ENCODE measurements around the gene PARP12. TPM values are rescaled to one million over a fixed set of nuclear protein-coding genes. Genes with fewer than 3 reads are reported as not detected.

PARP12 gene
- total and polyA plus RNA-seq, 10 donors: 26.9 to 101 (median 67.2) TPM

DNA sequence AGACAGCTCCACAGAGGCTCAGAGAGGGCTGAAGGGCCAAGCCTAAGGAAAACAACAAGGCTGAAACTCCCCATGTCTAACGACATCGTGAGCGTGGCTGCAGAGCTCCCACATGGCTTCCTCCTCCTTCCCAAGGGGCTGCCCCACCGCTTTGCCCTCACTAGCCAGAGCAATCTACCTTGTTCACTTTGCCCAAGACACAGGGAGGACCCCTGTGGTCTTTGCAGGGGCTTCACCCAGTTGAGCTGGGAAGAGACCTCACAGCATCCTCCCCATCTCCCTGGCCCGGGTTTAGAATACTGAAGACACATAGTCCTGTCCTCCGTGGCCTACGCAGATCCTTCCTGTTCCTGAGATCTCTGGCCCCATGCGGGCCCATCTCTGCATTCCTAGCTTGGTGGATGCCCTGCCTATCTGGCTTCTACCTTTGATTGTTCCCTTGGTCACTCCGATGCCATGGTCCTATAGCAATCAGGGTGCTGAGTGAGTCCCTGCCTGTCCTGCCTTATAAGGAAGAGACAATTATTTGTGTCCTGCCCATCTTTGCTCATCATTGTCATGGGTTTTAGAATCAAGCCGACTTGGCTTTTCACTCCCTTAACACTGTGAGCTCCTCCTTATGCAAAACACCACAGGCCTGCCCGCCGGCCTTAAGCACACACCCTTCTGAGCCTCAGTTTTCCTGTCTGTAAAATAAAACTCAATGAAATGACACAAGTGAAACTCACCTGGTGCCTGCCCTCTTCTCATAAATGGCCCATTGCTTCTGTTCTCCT is 73.2 kb downstream of the PARP12 start:
- Histone ChIP-seq H3K36me3 (peaks cover 0 to 51% (median 0%) of the 10 kb centered on the region in 6 donors), H3K4me1 (no peaks in the 10 kb centered on the region), H3K27ac (no peak overlapping the region), H3K4me3 (no peak overlapping the region), H3K27me3 (replicated peaks in 1 of 7) (no peaks in the 10 kb centered on the region), H3K9me3 (no peaks in the 10 kb centered on the region)
- intact Hi-C loops (cut with DNase I; ENCODE audit: low total_unique reads): no loop called here
- no peak for DNase-seq
- TF ChIP-seq POLR2AphosphoS5 (IDR thresholded peaks at IDR 0.05) (no peak), POLR2A (IDR thresholded peaks at IDR 0.05) (no peak)
- TF ChIP-seq, protein P1, sequence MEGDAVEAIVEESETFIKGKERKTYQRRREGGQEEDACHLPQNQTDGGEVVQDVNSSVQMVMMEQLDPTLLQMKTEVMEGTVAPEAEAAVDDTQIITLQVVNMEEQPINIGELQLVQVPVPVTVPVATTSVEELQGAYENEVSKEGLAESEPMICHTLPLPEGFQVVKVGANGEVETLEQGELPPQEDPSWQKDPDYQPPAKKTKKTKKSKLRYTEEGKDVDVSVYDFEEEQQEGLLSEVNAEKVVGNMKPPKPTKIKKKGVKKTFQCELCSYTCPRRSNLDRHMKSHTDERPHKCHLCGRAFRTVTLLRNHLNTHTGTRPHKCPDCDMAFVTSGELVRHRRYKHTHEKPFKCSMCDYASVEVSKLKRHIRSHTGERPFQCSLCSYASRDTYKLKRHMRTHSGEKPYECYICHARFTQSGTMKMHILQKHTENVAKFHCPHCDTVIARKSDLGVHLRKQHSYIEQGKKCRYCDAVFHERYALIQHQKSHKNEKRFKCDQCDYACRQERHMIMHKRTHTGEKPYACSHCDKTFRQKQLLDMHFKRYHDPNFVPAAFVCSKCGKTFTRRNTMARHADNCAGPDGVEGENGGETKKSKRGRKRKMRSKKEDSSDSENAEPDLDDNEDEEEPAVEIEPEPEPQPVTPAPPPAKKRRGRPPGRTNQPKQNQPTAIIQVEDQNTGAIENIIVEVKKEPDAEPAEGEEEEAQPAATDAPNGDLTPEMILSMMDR (IDR thresholded peaks at IDR 0.05 in 8 of 11, conservative IDR thresholded peaks at IDR 0.05 in 3 of 11): no peak
- WGBS, 5 donors: 72 to 87% (median 80%) methylated on average over 9 to 12 of the region's 12 CpGs

DNA sequence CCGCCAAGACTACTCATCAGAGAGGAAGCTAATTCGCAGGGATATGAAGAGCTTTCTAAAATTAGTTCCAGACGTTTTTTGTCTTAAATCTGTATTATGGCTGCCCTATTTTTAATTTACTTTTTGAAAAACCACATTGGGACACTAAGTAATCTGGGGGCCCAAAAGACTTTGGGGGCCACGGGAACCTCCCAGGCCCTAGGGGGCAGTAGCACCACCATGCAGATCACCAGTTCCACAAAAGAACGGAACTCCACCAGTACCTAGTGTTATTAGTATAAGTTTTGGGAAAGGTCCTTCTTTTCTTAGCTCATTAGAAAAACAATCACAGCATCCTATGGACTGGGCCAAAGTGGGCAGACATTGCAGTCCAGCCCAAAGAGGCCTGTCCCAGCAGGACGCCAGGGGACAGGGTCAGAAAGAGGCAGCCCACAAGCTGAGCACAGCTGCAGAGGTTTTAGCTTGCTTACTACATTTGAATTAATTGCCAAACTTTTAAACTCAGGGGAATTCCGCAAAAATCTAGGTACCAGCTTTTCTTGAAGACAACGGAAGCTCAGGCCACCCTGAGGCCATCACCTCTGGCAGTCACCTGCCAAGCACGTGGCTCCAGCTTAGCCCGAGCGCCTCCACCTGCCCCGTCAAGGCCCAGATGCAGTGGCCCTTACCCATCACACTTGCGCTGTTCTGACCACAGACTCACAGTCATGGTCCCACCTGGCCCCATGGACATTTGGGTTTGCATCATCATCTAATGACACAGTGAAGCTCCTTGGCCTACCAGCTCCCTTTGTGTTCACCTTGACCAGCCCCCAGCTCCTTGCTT is 74.8 kb downstream of the PARP12 start:
- no peak overlapping the region for H3K4me3 ChIP-seq
- DNase-seq: no peak
- WGBS, 5 donors: 81 to 87% (median 84%) methylated on average over 10 to 13 of the region's 13 CpGs
- intact Hi-C loops (cut with DNase I; ENCODE audit: low total_unique reads): no loop called here
- peaks cover 0 to 62% (median 0%) of the 10 kb centered on the region in 6 donors for H3K36me3 ChIP-seq
- no peaks in the 10 kb centered on the region for H3K27me3 ChIP-seq (replicated peaks in 1 of 7)
- no peak overlapping the region for H3K27ac ChIP-seq
- H3K4me1 ChIP-seq: no peaks in the 10 kb centered on the region
- TF ChIP-seq POLR2A (IDR thresholded peaks at IDR 0.05) (no peak), POLR2AphosphoS5 (IDR thresholded peaks at IDR 0.05) (no peak)
- TF ChIP-seq, protein P1 (IDR thresholded peaks at IDR 0.05 in 8 of 11, conservative IDR thresholded peaks at IDR 0.05 in 3 of 11): no peak
- H3K9me3 ChIP-seq: no peaks in the 10 kb centered on the region

DNA sequence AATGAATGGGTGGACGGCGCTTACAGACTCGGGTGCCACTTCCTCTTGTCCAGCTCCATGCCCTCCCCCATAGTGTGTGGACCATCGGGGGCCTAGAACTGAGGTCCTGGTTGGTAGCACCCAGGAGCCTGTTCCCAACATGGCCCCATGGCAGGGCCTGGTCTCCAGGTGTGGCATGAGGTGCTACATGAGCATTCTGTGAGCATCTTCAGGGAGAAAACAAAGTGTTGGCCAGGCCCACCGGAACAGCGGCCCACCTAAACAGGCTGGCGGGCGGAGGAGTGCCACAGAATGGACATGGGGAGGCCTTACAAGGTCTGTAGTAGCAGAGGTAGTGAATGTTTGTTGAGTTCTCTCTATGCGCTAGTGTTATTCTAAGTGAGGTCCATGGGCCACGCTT is 76.9 kb downstream of the PARP12 start:
- Histone ChIP-seq H3K9me3 (no peaks in the 10 kb centered on the region), H3K4me1 (peaks cover 0 to 5% (median 0%) of the 10 kb centered on the region in 6 donors), H3K36me3 (peaks cover 0 to 67% (median 0%) of the 10 kb centered on the region in 6 donors), H3K27ac (no peak overlapping the region), H3K4me3 (no peak overlapping the region), H3K27me3 (replicated peaks in 1 of 7) (no peaks in the 10 kb centered on the region)
- intact Hi-C loops (cut with DNase I; ENCODE audit: low total_unique reads): no loop called here
- WGBS, 5 donors: 91 to 98% (median 93%) methylated on average over 10 of the region's 10 CpGs
- TF ChIP-seq, protein P1 (IDR thresholded peaks at IDR 0.05 in 8 of 11, conservative IDR thresholded peaks at IDR 0.05 in 3 of 11): no peak
- no peak for TF ChIP-seq POLR2A (IDR thresholded peaks at IDR 0.05)
- TF ChIP-seq POLR2AphosphoS5 (IDR thresholded peaks at IDR 0.05): no peak
- DNase-seq: no peak
